OCI-LY1 (cell line): Measurements from ENCODE around the gene DNASE1L2.

Source experiments
- H2AFZ ChIP-seq: fragments of 200-600 bp; sonication (generic), shearing (Covaris generic); 2 replicates; pipeline ENCODE4 v1.6.0; 2014; ENCODE audit warnings: antibody characterized with exemption, mild to moderate bottlenecking, low read length
- H3F3A ChIP-seq: fragments of 200-600 bp; sonication (generic), shearing (Covaris generic); 2 replicates; pipeline ENCODE4 v1.6.0; 2014; ENCODE audit warnings: mild to moderate bottlenecking, antibody characterized with exemption, low read length, moderate library complexity; ENCODE audit not compliant: insufficient read depth
- H3K27ac ChIP-seq: fragments of 200-600 bp; sonication (generic); 2 replicates; pipeline ENCODE4 v1.5.1; 2014; ENCODE audit warnings: low read length, mixed run types, mild to moderate bottlenecking, low read depth; ENCODE audit not compliant: poor library complexity, severe bottlenecking
- H3K27me3 ChIP-seq: fragments of 200-600 bp; sonication (generic); 2 replicates; pipeline ENCODE4 v1.6.0; 2014; ENCODE audit warnings: antibody characterized with exemption, mild to moderate bottlenecking, low read length, moderate library complexity; ENCODE audit not compliant: insufficient read depth
- H3K36me3 ChIP-seq: fragments of 200-600 bp; sonication (generic); 2 replicates; pipeline ENCODE4 v1.6.1; 2014; ENCODE audit warnings: mild to moderate bottlenecking, antibody characterized with exemption, low read length, moderate library complexity, mixed read lengths; ENCODE audit not compliant: insufficient read depth
- H3K4me1 ChIP-seq: fragments of 200-600 bp; sonication (generic); 2 replicates; pipeline ENCODE4 v1.5.1; 2014; ENCODE audit warnings: mild to moderate bottlenecking, low read length, moderate library complexity; ENCODE audit not compliant: insufficient read depth, severe bottlenecking
- H3K4me2 ChIP-seq: fragments of 200-600 bp; sonication (generic), shearing (Covaris generic); 2 replicates; pipeline ENCODE4 v1.6.1; 2014; ENCODE audit warnings: low read length
- H3K4me3 ChIP-seq: fragments of 200-600 bp; sonication (generic); 2 replicates; pipeline ENCODE4 v1.5.1; 2014; ENCODE audit warnings: low read length, low read depth, mild to moderate bottlenecking, mixed read lengths; ENCODE audit not compliant: poor library complexity, severe bottlenecking
- H3K79me2 ChIP-seq: fragments of 200-600 bp; shearing (Covaris generic); 2 replicates; pipeline ENCODE4 v1.6.1; 2016; ENCODE audit warnings: mixed run types, low read length, mixed read lengths; ENCODE audit not compliant: insufficient read depth
- H3K9ac ChIP-seq: fragments of 200-600 bp; sonication (generic), shearing (Covaris generic); 2 replicates; pipeline ENCODE4 v1.6.1; 2014; ENCODE audit warnings: mild to moderate bottlenecking, low read length, mixed read lengths
- H3K9me2 ChIP-seq: fragments of 200-600 bp; sonication (generic), shearing (Covaris generic); 2 replicates; pipeline ENCODE4 v1.6.1; 2014; ENCODE audit warnings: low read depth, mild to moderate bottlenecking, low read length, mixed read lengths
- H3K9me3 ChIP-seq: fragments of 200-600 bp; shearing (Covaris generic); 2 replicates; pipeline ENCODE4 v1.6.1; 2014; ENCODE audit warnings: low read length, mixed read lengths
- H4K20me1 ChIP-seq: fragments of 200-600 bp; sonication (generic), shearing (Covaris generic); 2 replicates; pipeline ENCODE4 v1.6.0; 2016; ENCODE audit warnings: mild to moderate bottlenecking, low read length; ENCODE audit not compliant: insufficient read depth
- CTCF ChIP-seq: fragments of 200-600 bp; sonication (generic), shearing (Covaris generic); IDR thresholded peaks from 2 replicates; pipeline ENCODE4 v1.5.1; 2017; ENCODE audit warnings: mild to moderate bottlenecking, antibody characterized with exemption, low read length, moderate library complexity, mixed read lengths
- EZH2 ChIP-seq: fragments of 200-600 bp; sonication (generic), shearing (Covaris generic); IDR thresholded peaks from 2 replicates; pipeline ENCODE4 v1.8.0; 2017; ENCODE audit warnings: borderline replicate concordance, mixed run types, mild to moderate bottlenecking, antibody characterized with exemption, low read length, moderate library complexity, mixed read lengths

The DNASE1L2 gene

GRCh38 chr16:2229091-2229490, 7.2 kb upstream of the DNASE1L2 start:
- Histone ChIP-seq H3K36me3 (peaks cover 60% of the 10 kb centered on the region), H3K4me1 (peaks cover 21% of the 10 kb centered on the region)

GRCh38 chr16:2229632-2230250, 6.5 kb upstream of the DNASE1L2 start:
- H3K4me3 ChIP-seq: no peak overlapping the region
- H3K79me2 ChIP-seq: peaks cover 11% of the 10 kb centered on the region
- TF ChIP-seq EZH2 (no peak), CTCF (no peak)
- H3K9me3 ChIP-seq: no peaks in the 10 kb centered on the region
- peaks cover 66% of the 10 kb centered on the region for H3K36me3 ChIP-seq
- no peak overlapping the region for H2AFZ ChIP-seq
- H3K27me3 ChIP-seq: no peaks in the 10 kb centered on the region
- H3K9me2 ChIP-seq: no peaks in the 10 kb centered on the region
- H3K4me1 ChIP-seq: peaks cover 19% of the 10 kb centered on the region
- no peak overlapping the region for H3K9ac ChIP-seq
- no peak overlapping the region for H3K27ac ChIP-seq
- H4K20me1 ChIP-seq: no peaks in the 10 kb centered on the region
- H3K4me2 ChIP-seq: no peak overlapping the region
- H3F3A ChIP-seq: 0 out of 2 replicates have a peak, but pooled peaks cover 3% of the 10 kb centered on the region

More at GRCh38 chr16:2229091-2229490, 7.2 kb upstream of the DNASE1L2 start:
- Histone ChIP-seq H3K27me3 (no peaks in the 10 kb centered on the region), H3F3A (no peaks in the 10 kb centered on the region), H3K79me2 (peaks cover 17% of the 10 kb centered on the region), H3K4me2 (no peak overlapping the region), H2AFZ (no peak overlapping the region), H3K9ac (no peak overlapping the region), H3K4me3 (no peak overlapping the region), H3K9me2 (no peaks in the 10 kb centered on the region), H4K20me1 (no peaks in the 10 kb centered on the region), H3K27ac (no peak overlapping the region), H3K9me3 (no peaks in the 10 kb centered on the region)
- TF ChIP-seq CTCF: no peak
- no peak for TF ChIP-seq EZH2

GRCh38 chr16:2230376-2230775, 5.9 kb upstream of the DNASE1L2 start:
- Histone ChIP-seq H3K9ac (no peak overlapping the region), H4K20me1 (no peaks in the 10 kb centered on the region)

More at GRCh38 chr16:2230376-2230775, 5.9 kb upstream of the DNASE1L2 start:
- no peak overlapping the region for H3K4me2 ChIP-seq
- H3K9me3 ChIP-seq: no peaks in the 10 kb centered on the region
- no peak overlapping the region for H3K27ac ChIP-seq
- peaks cover 5% of the 10 kb centered on the region for H3K79me2 ChIP-seq
- H3K9me2 ChIP-seq: no peaks in the 10 kb centered on the region
- H3K27me3 ChIP-seq: no peaks in the 10 kb centered on the region
- TF ChIP-seq CTCF (no peak), EZH2 (no peak)
- no peak overlapping the region for H2AFZ ChIP-seq
- peaks cover 73% of the 10 kb centered on the region for H3K36me3 ChIP-seq
- 0 out of 2 replicates have a peak, but pooled peaks cover 3% of the 10 kb centered on the region for H3F3A ChIP-seq
- peaks cover 12% of the 10 kb centered on the region for H3K4me1 ChIP-seq
- no peak overlapping the region for H3K4me3 ChIP-seq
